Stomach (tissue), 9 donors: Measurements from ENCODE around the gene CARMIL1. TPM values are rescaled to one million over a fixed set of nuclear protein-coding genes. Genes with fewer than 3 reads are reported as not detected.

Experiments used
- DNase-seq, 2 donors: peaks; one replicate each; pipeline versions ENCODE4 v3.0.0 to v3.0.0-alpha.2; 2013 to 2019
- H3K27ac ChIP-seq, 5 donors: fragments of 200-600 bp in 4 of 5; sonication (generic) in 4 of 5; one replicate each; pipeline ENCODE4 v1.5.1; 2013 to 2019; ENCODE audit warnings: mild to moderate bottlenecking in 1 of 5, moderate library complexity in 1 of 5
- H3K27me3 ChIP-seq, 3 donors: fragments of 200-600 bp; sonication (generic); one replicate each; pipeline ENCODE4 v1.5.1; 2017 to 2019; ENCODE audit warnings: mixed run types in 1 of 3
- H3K36me3 ChIP-seq, 4 donors: fragments of 200-600 bp; sonication (generic); 1 replicate in 3 of 4; 2 replicates in 1 of 4; pipeline ENCODE4 v1.5.1; 2016 to 2019
- H3K4me1 ChIP-seq, 4 donors: fragments of 200-600 bp; sonication (generic); one replicate each; pipeline ENCODE4 v1.5.1; 2016 to 2019
- H3K4me3 ChIP-seq, 4 donors: fragments of 200-600 bp; sonication (generic) in 3 of 4; one replicate each; pipeline ENCODE4 v1.5.1; 2016 to 2019; ENCODE audit warnings: mild to moderate bottlenecking in 1 of 4
- H3K9me3 ChIP-seq, 4 donors: fragments of 200-600 bp; sonication (generic); one replicate each; pipeline ENCODE4 v1.5.1; 2016 to 2019
- CTCF ChIP-seq, 7 experiments: fragments of 450-650 bp in 4 of 7; fragments of 200-600 bp in 3 of 7; sonication (generic) in 3 of 7; IDR thresholded peaks; one replicate each; pipeline ENCODE4 v1.5.1; 2016 to 2019; ENCODE audit warnings: antibody characterized with exemption in 7 of 7, control low read depth in 2 of 7, mild to moderate bottlenecking in 1 of 7
- EP300 ChIP-seq: sonication (generic); formaldehyde crosslinking; IDR thresholded peaks from one replicate; pipeline ENCODE4 v1.6.1; 2017; ENCODE audit warnings: antibody characterized with exemption
- POLR2A ChIP-seq, 4 donors: fragments of 450-650 bp; IDR thresholded peaks; one replicate each; pipeline ENCODE4 v1.6.1; 2016; ENCODE audit warnings: antibody characterized with exemption in 4 of 4, control low read depth in 2 of 4, mild to moderate bottlenecking in 1 of 4, moderate library complexity in 1 of 4
- POLR2AphosphoS5 ChIP-seq, 3 donors: sonication (generic); formaldehyde crosslinking; IDR thresholded peaks; one replicate each; pipeline ENCODE4 v1.6.1; 2016; ENCODE audit warnings: antibody characterized with exemption in 3 of 3
- WGBS, 5 donors: extraction: QIAGEN DNeasy Blood & Tissue Kit in 3 of 5; methylation state at CpG; one replicate each; pipeline versions ENCODE4 v1.1.5 to v1.1.7; 2013 to 2018; 5-methylcytosine and 5-hydroxymethylcytosine counted together
- intact Hi-C: fragments of 100-400 bp; cut with DNase I; formaldehyde crosslinking; loops from one replicate; pipeline ENCODE4 v1.15.1; 2023; ENCODE audit warnings: low total_unique reads
- polyA plus RNA-seq, 3 donors: library from polyadenylated mRNA; stranded (reverse); fragments of 200-250 nt; gene quantifications; one replicate each; pipeline ENCODE4 v1.2.3, GENCODE V29; 2013
- total RNA-seq, 5 donors: library from RNA; depleted of rRNA; stranded (reverse); fragments of >200 nt; gene quantifications; one replicate each; pipeline versions ENCODE4 v1.1.0 to v1.2.3, GENCODE V29; 2014 to 2016
- donor health status: healthy with polysubstance abuse.
- donor health status: Bipolar disorder and iron deficiency.
- donor health status: healthy.

Gene CARMIL1
- total and polyA plus RNA-seq, 8 donors = 10.5 to 42.7 (median 14.9) TPM

GRCh38 chr6:25485821-25486534, 206.8 kb downstream of the CARMIL1 start:
- H3K9me3 ChIP-seq = no peaks in the 10 kb centered on the region
- peaks cover 5 to 18% (median 11%) of the 10 kb centered on the region in 4 donors for H3K4me1 ChIP-seq
- H3K36me3 ChIP-seq = peaks cover 0 to 24% (median 8%) of the 10 kb centered on the region in 4 donors
- intact Hi-C loops = loop anchor here (5.0 kb wide), 1 partner anchor 214 kb away; no protein-coding TSS in a partner anchor
- no peaks in the 10 kb centered on the region for H3K27me3 ChIP-seq
- peak; percentile 37 to 67 for DNase-seq
- TF ChIP-seq CTCF (IDR thresholded peaks at IDR 0.05) = no peak
- no peak for TF ChIP-seq POLR2A (IDR thresholded peaks at IDR 0.05)
- TF ChIP-seq EP300 = no peak
- TF ChIP-seq POLR2AphosphoS5 (IDR thresholded peaks at IDR 0.05) = no peak
- WGBS, 5 donors = 37 to 45% (median 42%) methylated on average over 8 of the region's 8 CpGs
- H3K27ac ChIP-seq = no peak overlapping the region
- no peak overlapping the region for H3K4me3 ChIP-seq

GRCh38 chr6:25486550-25486949, 207.4 kb downstream of the CARMIL1 start:
- Histone ChIP-seq H3K36me3 (peaks cover 0 to 24% (median 8%) of the 10 kb centered on the region in 4 donors), H3K4me3 (no peak overlapping the region), H3K4me1 (peaks cover 5 to 18% (median 11%) of the 10 kb centered on the region in 4 donors), H3K27me3 (no peaks in the 10 kb centered on the region), H3K27ac (no peak overlapping the region), H3K9me3 (no peaks in the 10 kb centered on the region)
- no peak for DNase-seq
- WGBS, 5 donors = 18 to 51% (median 28%) methylated on average over 3 of the region's 3 CpGs
- TF ChIP-seq POLR2A (IDR thresholded peaks at IDR 0.05) (no peak), POLR2AphosphoS5 (IDR thresholded peaks at IDR 0.05) (no peak), EP300 (no peak), CTCF (IDR thresholded peaks at IDR 0.05) (no peak)
- intact Hi-C loops = loop anchor here (5.0 kb wide), 1 partner anchor 214 kb away; no protein-coding TSS in a partner anchor

- Histone ChIP-seq H3K4me3 (no peak overlapping the region), H3K27ac (no peak overlapping the region), H3K4me1 (peaks cover 5 to 18% (median 11%) of the 10 kb centered on the region in 4 donors), H3K27me3 (no peaks in the 10 kb centered on the region), H3K36me3 (peaks cover 0 to 26% (median 8%) of the 10 kb centered on the region in 4 donors), H3K9me3 (no peaks in the 10 kb centered on the region)
- WGBS, 5 donors = 65 to 73% (median 69%) methylated on average over 5 of the region's 5 CpGs
- intact Hi-C loops = loop anchor here (5.0 kb wide), 1 partner anchor 215 kb away; no protein-coding TSS in a partner anchor
- no peak for DNase-seq
- TF ChIP-seq POLR2A (IDR thresholded peaks at IDR 0.05) = no peak
- TF ChIP-seq POLR2AphosphoS5 (IDR thresholded peaks at IDR 0.05) = no peak
- TF ChIP-seq CTCF (IDR thresholded peaks at IDR 0.05) = no peak
Observed at GRCh38 chr6:25487012-25487411, 207.8 kb downstream of the CARMIL1 start.

- H3K4me3 ChIP-seq = no peak overlapping the region
- intact Hi-C loops = loop anchor here (5.0 kb wide), 1 partner anchor 216 kb away; no protein-coding TSS in a partner anchor
- peaks cover 0 to 19% (median 6%) of the 10 kb centered on the region in 4 donors for H3K36me3 ChIP-seq
- no peaks in the 10 kb centered on the region for H3K27me3 ChIP-seq
- H3K27ac ChIP-seq = no peak overlapping the region
- no peaks in the 10 kb centered on the region for H3K9me3 ChIP-seq
- TF ChIP-seq CTCF (IDR thresholded peaks at IDR 0.05) (no peak), POLR2A (IDR thresholded peaks at IDR 0.05) (no peak), POLR2AphosphoS5 (IDR thresholded peaks at IDR 0.05) (no peak), EP300 (no peak)
- WGBS, 5 donors = 87 to 97% (median 95%) methylated on average over 3 of the region's 3 CpGs
- peaks cover 5 to 18% (median 11%) of the 10 kb centered on the region in 4 donors for H3K4me1 ChIP-seq
- no peak for DNase-seq
Observed at GRCh38 chr6:25488156-25488555, 209.0 kb downstream of the CARMIL1 start.
